Liver (tissue), 9 donors: ENCODE results near the gene SKIC2. TPM values are rescaled to one million over a fixed set of nuclear protein-coding genes. Genes with fewer than 3 reads are reported as not detected.

ENCODE experiments used
- DNase-seq: peaks from one replicate; pipeline ENCODE4 v3.0.0-alpha.2; 2017; ENCODE audit warnings: low spot score
- H3K27ac ChIP-seq, 2 donors: one replicate each; pipeline ENCODE4 v1.7.0; 2013; ENCODE audit warnings: inconsistent platforms in 2 of 2, low read length in 2 of 2, control low read depth in 1 of 2, low read depth in 1 of 2, mild to moderate bottlenecking in 1 of 2
- H3K27me3 ChIP-seq, 4 donors: one replicate each; pipeline versions ENCODE4 v1.6.1 to v1.7.0; 2013; ENCODE audit warnings: low read length in 3 of 4, inconsistent platforms in 1 of 4, mild to moderate bottlenecking in 1 of 4, moderate library complexity in 1 of 4; ENCODE audit not compliant: control insufficient read depth in 4 of 4, insufficient read depth in 4 of 4
- H3K36me3 ChIP-seq, 4 donors: one replicate each; pipeline versions ENCODE4 v1.6.1 to v1.7.0; 2013; ENCODE audit warnings: low read length in 3 of 4, mild to moderate bottlenecking in 3 of 4, low read depth in 1 of 4, moderate library complexity in 1 of 4; ENCODE audit not compliant: control insufficient read depth in 4 of 4, insufficient read depth in 3 of 4
- H3K4me1 ChIP-seq, 4 donors: one replicate each; pipeline versions ENCODE4 v1.6.1 to v1.7.0; 2013; ENCODE audit warnings: low read length in 3 of 4, mild to moderate bottlenecking in 3 of 4, moderate library complexity in 1 of 4; ENCODE audit not compliant: control insufficient read depth in 4 of 4, insufficient read depth in 4 of 4
- H3K4me3 ChIP-seq, 3 donors: one replicate each; pipeline versions ENCODE4 v1.6.1 to v1.7.0; 2013; ENCODE audit warnings: low read length in 3 of 3, control low read depth in 1 of 3, low read depth in 1 of 3, mild to moderate bottlenecking in 1 of 3
- H3K9ac ChIP-seq, 2 donors: one replicate each; pipeline ENCODE4 v1.7.0; 2013; ENCODE audit warnings: low read length in 2 of 2, mild to moderate bottlenecking in 2 of 2, moderate library complexity in 2 of 2, control low read depth in 1 of 2, low read depth in 1 of 2
- H3K9me3 ChIP-seq, 4 donors: one replicate each; pipeline versions ENCODE4 v1.6.1 to v1.7.0; 2013; ENCODE audit warnings: low read length in 3 of 4; ENCODE audit not compliant: control insufficient read depth in 4 of 4
- ATF3 ChIP-seq: IDR thresholded peaks from 2 replicates; pipeline ENCODE4 v1.6.1; 2016; ENCODE audit warnings: antibody characterized with exemption
- EGR1 ChIP-seq, 2 donors: IDR thresholded peaks; 2 replicates each; pipeline ENCODE4 v1.6.1; 2016 to 2018; ENCODE audit warnings: antibody characterized with exemption in 2 of 2, low read depth in 2 of 2
- FOXA1 ChIP-seq: IDR thresholded peaks from 2 replicates; pipeline ENCODE4 v1.6.1; 2016; ENCODE audit warnings: antibody characterized with exemption
- FOXA2 ChIP-seq: IDR thresholded peaks from 2 replicates; pipeline ENCODE4 v1.6.1; 2016; ENCODE audit warnings: antibody characterized with exemption
- GABPA ChIP-seq, 2 donors: IDR thresholded peaks in 1 of 2; conservative IDR thresholded peaks in 1 of 2; 2 replicates each; pipeline ENCODE4 v1.6.1; 2016; ENCODE audit warnings: antibody characterized with exemption in 2 of 2, mild to moderate bottlenecking in 1 of 2, moderate library complexity in 1 of 2
- HNF4A ChIP-seq, 2 donors: conservative IDR thresholded peaks; 2 replicates each; pipeline ENCODE4 v1.6.1; 2016; ENCODE audit warnings: antibody characterized with exemption in 2 of 2, mild to moderate bottlenecking in 2 of 2
- HNF4G ChIP-seq: IDR thresholded peaks from 2 replicates; pipeline ENCODE4 v1.6.1; 2016; ENCODE audit warnings: antibody characterized with exemption
- JUND ChIP-seq, 2 donors: IDR thresholded peaks; 2 replicates each; pipeline ENCODE4 v1.6.1; 2016; ENCODE audit warnings: antibody characterized with exemption in 2 of 2
- MAX ChIP-seq: IDR thresholded peaks from 2 replicates; pipeline ENCODE4 v1.6.1; 2016; ENCODE audit warnings: antibody characterized with exemption
- NR2F2 ChIP-seq: IDR thresholded peaks from 2 replicates; pipeline ENCODE4 v1.6.1; 2016; ENCODE audit warnings: antibody characterized with exemption
- RAD21 ChIP-seq, 2 donors: IDR thresholded peaks; 2 replicates each; pipeline ENCODE4 v1.6.1; 2016; ENCODE audit warnings: antibody characterized with exemption in 2 of 2, mild to moderate bottlenecking in 2 of 2
- RXRA ChIP-seq, 2 donors: IDR thresholded peaks; 2 replicates each; pipeline ENCODE4 v1.6.1; 2017 to 2018; ENCODE audit warnings: antibody characterized with exemption in 2 of 2, mild to moderate bottlenecking in 1 of 2
- SP1 ChIP-seq: IDR thresholded peaks from 2 replicates; pipeline ENCODE4 v1.6.1; 2018; ENCODE audit warnings: antibody characterized with exemption, mild to moderate bottlenecking
- TAF1 ChIP-seq: conservative IDR thresholded peaks from 2 replicates; pipeline ENCODE4 v1.6.1; 2016; ENCODE audit warnings: antibody characterized with exemption, mild to moderate bottlenecking
- YY1 ChIP-seq: IDR thresholded peaks from 2 replicates; pipeline ENCODE4 v1.6.1; 2016; ENCODE audit warnings: antibody characterized with exemption, mild to moderate bottlenecking
- WGBS: extraction: QIAGEN DNeasy Blood & Tissue Kit; methylation state at CpG from one replicate; pipeline ENCODE4 v1.1.7; 2013; 5-methylcytosine and 5-hydroxymethylcytosine counted together
- polyA plus RNA-seq, 2 donors: library from polyadenylated mRNA; stranded (reverse) in 1 of 2; unstranded in 1 of 2; fragments of 200-250 nt in 1 of 2; fragments of >200 nt in 1 of 2; fragmentation: Nextera tagmentation in 1 of 2; extraction: Ambion mirVana in 1 of 2; gene quantifications; one replicate each; pipeline versions ENCODE4 v1.2.1 to v1.2.3, GENCODE V29; 2013 to 2015
- total RNA-seq, 2 donors: library from RNA; depleted of rRNA; stranded (reverse); fragments of >200 nt; gene quantifications; one replicate each; pipeline ENCODE4 v1.2.3, GENCODE V29; 2014
- TF ChIP-seq, protein P1 (sequence below): IDR thresholded peaks from 2 replicates; pipeline ENCODE4 v1.6.1; 2016; ENCODE audit warnings: antibody characterized with exemption, mild to moderate bottlenecking
- TF ChIP-seq, protein P2 (sequence below): fragments of 150-350 bp; IDR thresholded peaks from 2 replicates; pipeline ENCODE4 v1.5.1; 2017; ENCODE audit warnings: improper control_type of control experiment, low read depth, low read length; ENCODE audit not compliant: missing input control
- TF ChIP-seq, protein P3 (sequence below): IDR thresholded peaks from 2 replicates; pipeline ENCODE4 v1.6.1; 2016; ENCODE audit warnings: antibody characterized with exemption
- donor health status: healthy.
- donor health status: healthy.
- donor health status: healthy.
- donor health status: healthy.
- donor health status: healthy.

Gene SKIC2
- total and polyA plus RNA-seq, 4 donors: 26.7 to 57.6 (median 34.5) TPM

DNA sequence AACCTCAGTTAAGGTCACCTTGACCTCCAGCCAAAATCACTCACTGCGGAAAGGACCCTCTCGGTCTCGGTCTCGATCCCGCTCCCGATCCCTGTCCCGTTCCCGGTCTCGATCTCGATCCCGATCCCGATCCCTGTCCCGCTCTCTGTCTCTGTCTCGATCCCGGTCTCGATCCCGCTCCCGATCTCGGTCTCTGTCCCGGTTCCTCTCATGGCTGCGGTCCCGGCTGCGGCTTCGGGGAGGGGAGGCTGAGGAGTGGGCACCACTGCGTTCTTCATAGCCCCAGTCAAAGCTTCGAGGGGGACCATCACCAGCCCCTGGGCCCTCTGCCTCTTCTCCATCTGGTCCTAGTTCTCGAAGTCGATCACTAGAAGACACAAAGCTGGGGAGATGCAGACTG lies 4.5 kb upstream of the SKIC2 start:
- WGBS: 96% methylated on average over 28 of the region's 28 CpGs
- Histone ChIP-seq H3K4me3 (no peak overlapping the region), H3K4me1 (peaks cover 1 to 27% (median 20%) of the 10 kb centered on the region in 4 donors), H3K9ac (no peak overlapping the region), H3K36me3 (peaks cover 8 to 65% (median 40%) of the 10 kb centered on the region in 4 donors), H3K27me3 (no peaks in the 10 kb centered on the region), H3K27ac (no peak overlapping the region), H3K9me3 (no peaks in the 10 kb centered on the region)
- DNase-seq: no peak
- TF ChIP-seq HNF4G: no peak

DNA sequence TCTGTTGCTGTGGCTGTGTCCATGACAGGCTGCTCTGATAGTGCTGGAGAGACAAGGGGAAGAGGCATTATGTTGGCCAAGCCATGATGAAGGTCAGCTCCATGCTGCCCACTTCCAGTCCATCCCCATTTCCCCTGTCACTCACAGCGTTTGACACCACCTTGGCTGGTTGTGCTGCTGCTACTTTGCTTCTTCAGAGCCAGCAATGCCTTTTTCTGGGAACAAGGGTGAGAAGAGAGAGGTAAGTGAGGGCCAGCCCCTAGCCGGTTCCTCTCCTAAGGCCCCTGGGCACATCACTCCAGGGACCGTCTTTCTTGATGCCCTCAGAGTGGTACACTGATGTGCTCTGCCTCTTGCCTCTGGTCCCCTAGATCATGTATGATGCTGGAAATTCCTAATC lies 2.2 kb upstream of the SKIC2 start:
- 95% methylated on average over 3 of the region's 3 CpGs for WGBS
- no peak for DNase-seq
- H3K9ac ChIP-seq: no peak overlapping the region
- H3K36me3 ChIP-seq: peaks cover 8 to 56% (median 30%) of the 10 kb centered on the region in 4 donors
- H3K4me3 ChIP-seq: no peak overlapping the region
- TF ChIP-seq GABPA (IDR thresholded peaks at IDR 0.05 in 1 of 2, conservative IDR thresholded peaks at IDR 0.05 in 1 of 2): no peak
- no peak for TF ChIP-seq FOXA1
- TF ChIP-seq FOXA2: no peak
- TF ChIP-seq EGR1 (IDR thresholded peaks at IDR 0.05; ENCODE audit: low read depth in 2 of 2): no peak
- TF ChIP-seq MAX: no peak
- no peak for TF ChIP-seq NR2F2
- TF ChIP-seq, protein P1, sequence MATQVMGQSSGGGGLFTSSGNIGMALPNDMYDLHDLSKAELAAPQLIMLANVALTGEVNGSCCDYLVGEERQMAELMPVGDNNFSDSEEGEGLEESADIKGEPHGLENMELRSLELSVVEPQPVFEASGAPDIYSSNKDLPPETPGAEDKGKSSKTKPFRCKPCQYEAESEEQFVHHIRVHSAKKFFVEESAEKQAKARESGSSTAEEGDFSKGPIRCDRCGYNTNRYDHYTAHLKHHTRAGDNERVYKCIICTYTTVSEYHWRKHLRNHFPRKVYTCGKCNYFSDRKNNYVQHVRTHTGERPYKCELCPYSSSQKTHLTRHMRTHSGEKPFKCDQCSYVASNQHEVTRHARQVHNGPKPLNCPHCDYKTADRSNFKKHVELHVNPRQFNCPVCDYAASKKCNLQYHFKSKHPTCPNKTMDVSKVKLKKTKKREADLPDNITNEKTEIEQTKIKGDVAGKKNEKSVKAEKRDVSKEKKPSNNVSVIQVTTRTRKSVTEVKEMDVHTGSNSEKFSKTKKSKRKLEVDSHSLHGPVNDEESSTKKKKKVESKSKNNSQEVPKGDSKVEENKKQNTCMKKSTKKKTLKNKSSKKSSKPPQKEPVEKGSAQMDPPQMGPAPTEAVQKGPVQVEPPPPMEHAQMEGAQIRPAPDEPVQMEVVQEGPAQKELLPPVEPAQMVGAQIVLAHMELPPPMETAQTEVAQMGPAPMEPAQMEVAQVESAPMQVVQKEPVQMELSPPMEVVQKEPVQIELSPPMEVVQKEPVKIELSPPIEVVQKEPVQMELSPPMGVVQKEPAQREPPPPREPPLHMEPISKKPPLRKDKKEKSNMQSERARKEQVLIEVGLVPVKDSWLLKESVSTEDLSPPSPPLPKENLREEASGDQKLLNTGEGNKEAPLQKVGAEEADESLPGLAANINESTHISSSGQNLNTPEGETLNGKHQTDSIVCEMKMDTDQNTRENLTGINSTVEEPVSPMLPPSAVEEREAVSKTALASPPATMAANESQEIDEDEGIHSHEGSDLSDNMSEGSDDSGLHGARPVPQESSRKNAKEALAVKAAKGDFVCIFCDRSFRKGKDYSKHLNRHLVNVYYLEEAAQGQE: no peak
- TF ChIP-seq, protein P2, sequence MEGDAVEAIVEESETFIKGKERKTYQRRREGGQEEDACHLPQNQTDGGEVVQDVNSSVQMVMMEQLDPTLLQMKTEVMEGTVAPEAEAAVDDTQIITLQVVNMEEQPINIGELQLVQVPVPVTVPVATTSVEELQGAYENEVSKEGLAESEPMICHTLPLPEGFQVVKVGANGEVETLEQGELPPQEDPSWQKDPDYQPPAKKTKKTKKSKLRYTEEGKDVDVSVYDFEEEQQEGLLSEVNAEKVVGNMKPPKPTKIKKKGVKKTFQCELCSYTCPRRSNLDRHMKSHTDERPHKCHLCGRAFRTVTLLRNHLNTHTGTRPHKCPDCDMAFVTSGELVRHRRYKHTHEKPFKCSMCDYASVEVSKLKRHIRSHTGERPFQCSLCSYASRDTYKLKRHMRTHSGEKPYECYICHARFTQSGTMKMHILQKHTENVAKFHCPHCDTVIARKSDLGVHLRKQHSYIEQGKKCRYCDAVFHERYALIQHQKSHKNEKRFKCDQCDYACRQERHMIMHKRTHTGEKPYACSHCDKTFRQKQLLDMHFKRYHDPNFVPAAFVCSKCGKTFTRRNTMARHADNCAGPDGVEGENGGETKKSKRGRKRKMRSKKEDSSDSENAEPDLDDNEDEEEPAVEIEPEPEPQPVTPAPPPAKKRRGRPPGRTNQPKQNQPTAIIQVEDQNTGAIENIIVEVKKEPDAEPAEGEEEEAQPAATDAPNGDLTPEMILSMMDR: no peak
- TF ChIP-seq RXRA (IDR thresholded peaks at IDR 0.05): no peak
- no peak for TF ChIP-seq HNF4G
- no peak for TF ChIP-seq TAF1
- no peak for TF ChIP-seq ATF3
- TF ChIP-seq, protein P3, sequence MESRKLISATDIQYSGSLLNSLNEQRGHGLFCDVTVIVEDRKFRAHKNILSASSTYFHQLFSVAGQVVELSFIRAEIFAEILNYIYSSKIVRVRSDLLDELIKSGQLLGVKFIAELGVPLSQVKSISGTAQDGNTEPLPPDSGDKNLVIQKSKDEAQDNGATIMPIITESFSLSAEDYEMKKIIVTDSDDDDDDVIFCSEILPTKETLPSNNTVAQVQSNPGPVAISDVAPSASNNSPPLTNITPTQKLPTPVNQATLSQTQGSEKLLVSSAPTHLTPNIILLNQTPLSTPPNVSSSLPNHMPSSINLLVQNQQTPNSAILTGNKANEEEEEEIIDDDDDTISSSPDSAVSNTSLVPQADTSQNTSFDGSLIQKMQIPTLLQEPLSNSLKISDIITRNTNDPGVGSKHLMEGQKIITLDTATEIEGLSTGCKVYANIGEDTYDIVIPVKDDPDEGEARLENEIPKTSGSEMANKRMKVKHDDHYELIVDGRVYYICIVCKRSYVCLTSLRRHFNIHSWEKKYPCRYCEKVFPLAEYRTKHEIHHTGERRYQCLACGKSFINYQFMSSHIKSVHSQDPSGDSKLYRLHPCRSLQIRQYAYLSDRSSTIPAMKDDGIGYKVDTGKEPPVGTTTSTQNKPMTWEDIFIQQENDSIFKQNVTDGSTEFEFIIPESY: no peak
- TF ChIP-seq YY1: no peak
- TF ChIP-seq RAD21 (IDR thresholded peaks at IDR 0.05): no peak
- TF ChIP-seq HNF4A (conservative IDR thresholded peaks at IDR 0.05): no peak
- TF ChIP-seq JUND (IDR thresholded peaks at IDR 0.05): no peak
- TF ChIP-seq SP1: no peak
- no peaks in the 10 kb centered on the region for H3K27me3 ChIP-seq
- H3K27ac ChIP-seq: no peak overlapping the region
- no peaks in the 10 kb centered on the region for H3K9me3 ChIP-seq
- H3K4me1 ChIP-seq: peaks cover 4 to 27% (median 22%) of the 10 kb centered on the region in 4 donors
